Stimulated activated CD4-positive, alpha-beta T cell treated with anti-CD3 and anti-CD28 coated beads, Interleukin-15, amount 100 ng/mL, for 48 hours (primary cell): ENCODE data around the gene PPFIBP2.
A peak's percentile ranks its signal among the peaks of the same experiment; 100 is the strongest.

Source experiments
- DNase-seq, 2 donors: peaks; one replicate each; pipeline ENCODE4 v3.0.0-alpha.2; 2020; ENCODE audit warnings: low read depth in 2 of 2

The PPFIBP2 gene

DNA sequence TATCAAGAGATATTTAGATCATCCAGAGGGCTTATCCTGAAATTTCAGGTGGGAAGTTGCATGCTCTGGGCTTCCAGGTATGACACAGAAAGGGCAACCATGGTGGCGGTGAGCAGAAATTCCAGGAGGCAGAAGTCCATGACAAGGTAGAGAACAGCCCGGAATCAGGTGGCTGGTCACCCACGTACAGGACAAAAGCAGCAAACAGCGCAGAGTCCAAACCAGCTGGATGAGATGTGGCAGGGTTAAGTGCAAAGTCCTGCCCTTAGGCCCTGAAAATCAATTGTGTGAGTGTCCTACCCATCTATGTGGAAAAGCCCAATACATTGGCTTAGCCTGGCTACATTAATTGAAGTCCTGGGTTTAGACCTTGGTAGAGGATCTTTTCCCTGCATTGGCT is 11.6 kb downstream of the PPFIBP2 start:
- no peak for DNase-seq

GRCh38 chr11:7527029-7527428 is 13.2 kb downstream of the PPFIBP2 start:
- no peak for DNase-seq

GRCh38 chr11:7528514-7529049 is 14.8 kb downstream of the PPFIBP2 start:
- no peak for DNase-seq

- DNase-seq = no peak
These were observed 16.3 kb downstream of the PPFIBP2 start for GRCh38 chr11:7530013-7530640.

GRCh38 chr11:7531011-7531410 is 17.2 kb downstream of the PPFIBP2 start:
- DNase-seq = no peak

DNA sequence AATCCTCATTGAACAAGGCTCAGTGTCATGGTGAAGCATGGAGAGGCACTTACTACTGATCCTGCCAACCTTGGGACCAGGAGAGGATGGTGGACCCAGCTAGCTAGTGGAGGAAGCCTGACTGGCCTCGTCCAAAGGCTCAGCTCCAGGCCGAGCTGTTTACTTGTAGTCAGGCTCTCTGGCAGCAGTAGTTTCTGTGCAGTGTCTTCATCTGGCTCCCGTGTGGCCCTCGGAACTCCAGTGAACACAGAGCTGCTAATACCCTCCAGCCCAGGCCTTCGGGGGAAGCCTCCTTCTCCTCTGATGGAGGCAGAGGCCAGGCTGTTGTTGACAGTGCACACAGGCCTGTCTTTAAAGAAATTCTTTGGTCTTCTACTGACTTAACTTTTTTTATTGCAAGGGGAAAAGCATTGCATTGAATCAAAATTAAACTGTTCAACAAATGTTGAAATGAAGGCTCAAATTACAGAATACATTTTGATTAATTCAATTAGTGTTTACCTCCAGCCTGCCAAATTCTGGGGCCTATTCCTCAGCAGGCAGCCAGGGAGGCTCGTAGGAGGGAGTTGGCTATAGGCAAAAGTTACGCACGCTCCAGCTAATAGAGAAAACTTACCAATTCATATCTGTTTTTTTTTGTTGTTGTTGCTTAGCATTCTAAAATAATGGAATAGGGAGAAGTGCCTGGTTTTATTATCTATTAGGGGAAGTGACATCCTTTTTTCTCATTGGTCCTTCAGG is 18.8 kb downstream of the PPFIBP2 start:
- DNase-seq = no peak

DNA sequence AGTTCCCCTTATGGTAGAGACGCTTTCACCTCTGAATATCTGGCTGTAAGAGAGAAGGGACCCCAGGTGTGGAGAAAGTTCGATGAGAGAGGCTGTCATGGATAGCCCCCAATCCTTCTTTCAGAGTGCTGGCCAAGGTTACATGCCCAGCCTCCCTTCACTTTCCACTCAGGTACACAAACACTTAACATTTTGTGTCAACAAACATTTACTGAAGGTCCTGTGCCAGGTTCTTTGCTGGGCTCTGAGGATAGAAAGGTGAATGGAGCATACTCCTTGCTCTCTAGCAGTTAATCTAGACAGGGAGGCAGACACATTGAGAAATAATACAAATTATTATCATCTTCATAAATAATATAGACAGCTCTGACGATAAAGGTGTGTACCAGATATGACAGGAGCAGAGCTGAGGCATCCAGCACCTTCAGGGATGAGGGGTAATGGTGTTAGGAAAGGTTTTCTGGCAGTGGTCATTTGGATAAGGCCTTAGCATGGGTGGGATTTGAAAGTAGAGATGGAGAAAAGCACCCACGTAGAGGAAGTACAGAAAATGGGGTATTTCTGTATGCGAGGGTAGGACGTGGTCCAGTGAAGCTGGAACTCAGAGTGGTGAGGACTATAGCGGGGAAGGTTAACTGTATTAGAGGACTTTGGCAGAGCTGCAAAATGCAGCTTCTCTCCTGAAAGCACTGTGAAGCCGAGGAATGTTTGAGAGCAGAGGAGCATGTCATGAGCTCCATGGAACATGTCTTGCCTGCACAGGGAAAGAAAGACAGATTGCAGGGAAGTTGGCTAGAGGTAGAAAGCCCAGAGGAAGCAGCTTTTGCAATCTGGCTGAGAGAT is 19.6 kb downstream of the PPFIBP2 start:
- DNase-seq = no peak

- no peak for DNase-seq
These were observed 20.2 kb downstream of the PPFIBP2 start for GRCh38 chr11:7534042-7534378.

- DNase-seq = no peak
These were observed 22.3 kb downstream of the PPFIBP2 start for GRCh38 chr11:7536100-7536499.

DNA sequence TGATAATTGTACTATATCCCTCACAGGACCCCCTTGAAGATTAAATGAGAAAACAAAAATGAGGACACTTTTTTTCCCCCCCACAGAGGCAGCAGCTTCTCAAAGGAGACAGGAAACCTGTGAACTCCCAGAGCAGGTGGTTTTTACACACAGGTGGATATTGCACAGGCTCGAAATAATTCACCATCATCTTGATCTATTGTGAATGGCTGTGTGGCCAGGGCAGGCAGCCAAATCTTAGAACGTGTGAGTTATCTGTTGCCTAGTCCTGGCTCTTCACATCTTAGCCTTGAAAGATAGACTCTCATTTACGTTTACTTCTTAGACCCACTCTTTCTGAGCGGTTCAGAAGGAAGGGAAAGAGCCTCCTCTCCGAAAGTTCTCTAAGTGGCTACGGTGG is 23.5 kb downstream of the PPFIBP2 start:
- no peak for DNase-seq

GRCh38 chr11:7538031-7538430 is 24.2 kb downstream of the PPFIBP2 start:
- no peak for DNase-seq

GRCh38 chr11:7538466-7539454 is 25.0 kb downstream of the PPFIBP2 start:
- no peak for DNase-seq

GRCh38 chr11:7540830-7541555 is 27.2 kb downstream of the PPFIBP2 start:
- no peak for DNase-seq

- no peak for DNase-seq
These were observed 29.5 kb downstream of the PPFIBP2 start for GRCh38 chr11:7543302-7543701.

DNA sequence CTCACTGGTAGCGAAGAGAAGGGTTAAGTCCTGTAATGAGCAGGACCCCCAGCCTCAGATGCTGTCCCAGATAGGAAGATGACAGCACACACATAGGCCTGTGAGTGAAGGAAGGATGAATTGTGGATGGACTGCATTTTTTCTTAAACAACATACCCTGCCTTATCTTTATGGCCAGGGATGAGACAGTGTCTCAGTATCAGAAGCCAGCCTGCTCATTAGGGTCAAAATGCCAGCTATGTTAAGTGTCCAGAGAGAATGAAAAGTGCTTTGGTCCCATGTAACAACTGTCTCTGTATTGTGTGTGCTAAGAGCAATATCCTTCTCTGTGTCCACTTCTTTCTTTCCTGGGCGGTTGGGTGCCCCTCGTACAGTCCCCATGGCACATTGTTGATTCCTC is 30.2 kb downstream of the PPFIBP2 start:
- no peak for DNase-seq

GRCh38 chr11:7545611-7546010 is 31.8 kb downstream of the PPFIBP2 start:
- no peak for DNase-seq

GRCh38 chr11:7546324-7546791 is 32.6 kb downstream of the PPFIBP2 start:
- DNase-seq = no peak

DNA sequence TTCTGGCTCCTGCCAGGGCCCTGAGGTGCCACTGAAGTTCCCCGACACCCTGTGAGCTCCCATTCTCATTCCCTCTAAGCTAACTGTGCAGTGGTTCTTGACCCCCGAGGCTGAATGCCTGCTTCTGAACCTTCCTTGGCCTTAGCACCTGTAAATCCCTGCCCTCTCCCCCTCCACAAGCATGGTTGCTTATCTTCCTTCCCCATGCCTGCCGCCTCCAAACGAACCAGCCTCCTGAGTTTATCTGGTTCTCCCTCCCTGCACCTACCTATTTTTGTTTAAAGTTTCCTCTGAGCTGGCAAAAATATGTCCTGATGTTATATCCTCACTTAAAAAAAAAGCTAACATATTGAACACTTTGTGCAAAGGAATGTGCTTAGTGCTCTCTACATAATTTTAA is 33.9 kb downstream of the PPFIBP2 start:
- DNase-seq = no peak

- DNase-seq = peak in 1 of 2 donors; percentile 12
These were observed 35.0 kb downstream of the PPFIBP2 start for GRCh38 chr11:7548659-7549274.

GRCh38 chr11:7549681-7550080 is 35.9 kb downstream of the PPFIBP2 start:
- no peak for DNase-seq
